Mesothelial cell of epicardium (in vitro differentiated cells): Measurements from ENCODE around the gene USP31. TPM values are rescaled to one million over a fixed set of nuclear protein-coding genes. Genes with fewer than 3 reads are reported as not detected.
"Not testable (repeated sequence)": the region's sequence is repeated elsewhere in the genome, so short reads cannot be mapped to it uniquely, and the experiment has no call there.

ENCODE experiments used
- DNase-seq, 2 experiments: peaks; one replicate each; pipeline ENCODE4 v3.0.0; 2021; ENCODE audit warnings: low spot score in 2 of 2; ENCODE audit not compliant: unreplicated experiment in 2 of 2
- H3K27ac Mint-ChIP-seq: 2 replicates; pipeline ENCODE4 v1.8.0; 2021; ENCODE audit warnings: mixed read lengths
- H3K27me3 Mint-ChIP-seq: 2 replicates; pipeline ENCODE4 v1.8.0; 2021; ENCODE audit warnings: low read depth, mixed read lengths
- H3K36me3 Mint-ChIP-seq: 2 replicates; pipeline ENCODE4 v1.8.0; 2021; ENCODE audit warnings: mixed read lengths
- H3K4me1 Mint-ChIP-seq: 2 replicates; pipeline ENCODE4 v1.8.0; 2021; ENCODE audit warnings: mixed read lengths
- H3K4me3 Mint-ChIP-seq: 2 replicates; pipeline ENCODE4 v1.8.0; 2021; ENCODE audit warnings: mild to moderate bottlenecking, moderate library complexity, mixed read lengths
- H3K9me3 Mint-ChIP-seq: 2 replicates; pipeline ENCODE4 v1.8.0; 2021; ENCODE audit warnings: mixed read lengths
- CTCF ChIP-seq: fragments of 200-600 bp; sonication (generic); IDR thresholded peaks from one replicate; pipeline ENCODE4 v1.5.0; 2021; ENCODE audit warnings: antibody characterized with exemption; ENCODE audit not compliant: unreplicated experiment
- total RNA-seq: library from RNA; stranded (reverse); gene quantifications from 3 replicates; pipeline ENCODE4 v1.2.1, GENCODE V29; 2021

USP31 gene
- total RNA-seq, 1 donor from 2014 or later = 13.7 TPM

GRCh38 chr16:23145608-23146007 lies 3.6 kb downstream of the USP31 start:
- Mint-ChIP-seq H3K27me3 (no peaks in the 10 kb centered on the region), H3K9me3 (no peaks in the 10 kb centered on the region), H3K4me3 (no peak overlapping the region), H3K4me1 (peaks cover 37% of the 10 kb centered on the region), H3K36me3 (no peaks in the 10 kb centered on the region), H3K27ac (peak overlapping the region; percentile 18)
- no peak for DNase-seq
- no peak for TF ChIP-seq CTCF

- Mint-ChIP-seq H3K4me1 (peaks cover 37% of the 10 kb centered on the region), H3K27ac (peak overlapping the region; percentile 18)
- TF ChIP-seq CTCF = no peak
Measured at GRCh38 chr16:23145186-23145585, 4.1 kb downstream of the USP31 start.

GRCh38 chr16:23144393-23144792 lies 4.9 kb downstream of the USP31 start:
- not testable (repeated sequence) for DNase-seq, H3K4me3 Mint-ChIP-seq, H3K27me3 Mint-ChIP-seq, H3K27ac Mint-ChIP-seq, H3K36me3 Mint-ChIP-seq, H3K9me3 Mint-ChIP-seq
- peaks cover 37% of the 10 kb centered on the region for H3K4me1 Mint-ChIP-seq

More at GRCh38 chr16:23145186-23145585, 4.1 kb downstream of the USP31 start:
- H3K4me3 Mint-ChIP-seq = no peak overlapping the region
- H3K27me3 Mint-ChIP-seq = no peaks in the 10 kb centered on the region
- H3K36me3 Mint-ChIP-seq = no peaks in the 10 kb centered on the region
- H3K9me3 Mint-ChIP-seq = no peaks in the 10 kb centered on the region
- no peak for DNase-seq

- TF ChIP-seq CTCF = no peak
- no peak for DNase-seq
- Mint-ChIP-seq H3K4me3 (no peak overlapping the region), H3K36me3 (no peaks in the 10 kb centered on the region), H3K27me3 (no peaks in the 10 kb centered on the region), H3K4me1 (peaks cover 42% of the 10 kb centered on the region), H3K27ac (peak overlapping the region; percentile 41), H3K9me3 (no peaks in the 10 kb centered on the region)
Measured at GRCh38 chr16:23143391-23143790, 5.9 kb downstream of the USP31 start.

- H3K9me3 Mint-ChIP-seq = no peaks in the 10 kb centered on the region
Measured at GRCh38 chr16:23141959-23142740, 7.1 kb downstream of the USP31 start.

More at GRCh38 chr16:23141959-23142740, 7.1 kb downstream of the USP31 start:
- Mint-ChIP-seq H3K27ac (no peak overlapping the region), H3K4me3 (no peak overlapping the region), H3K27me3 (no peaks in the 10 kb centered on the region), H3K36me3 (no peaks in the 10 kb centered on the region), H3K4me1 (peaks cover 43% of the 10 kb centered on the region)
- TF ChIP-seq CTCF = no peak
- no peak for DNase-seq
